Epithelial cell of proximal tubule (primary cell): ENCODE measurements around the gene MYO1B. TPM values are rescaled to one million over a fixed set of nuclear protein-coding genes. Genes with fewer than 3 reads are reported as not detected.

Experiments used
- DNase-seq: peaks from one replicate; pipeline ENCODE4 v3.0.0-alpha.2; 2011; ENCODE audit warnings: low read depth
- H3K4me3 ChIP-seq: 2 replicates; pipeline ENCODE4 v1.5.1; 2011; ENCODE audit warnings: low read depth, mild to moderate bottlenecking, low read length
- total RNA-seq: library from RNA; depleted of rRNA; stranded (reverse); fragments of >200 nt; gene quantifications from 2 replicates; pipeline ENCODE4 v1.2.3, GENCODE V29; 2015
- TF ChIP-seq, protein P1 (sequence below): conservative IDR thresholded peaks from 2 replicates; pipeline ENCODE4 v1.5.1; 2012; ENCODE audit warnings: low read depth, mild to moderate bottlenecking, low read length

MYO1B gene
- total RNA-seq, 1 donor from 2014 or later: 69.6 TPM

GRCh38 chr2:191252699-191253098, 7.5 kb downstream of the MYO1B start:
- TF ChIP-seq, protein P1, sequence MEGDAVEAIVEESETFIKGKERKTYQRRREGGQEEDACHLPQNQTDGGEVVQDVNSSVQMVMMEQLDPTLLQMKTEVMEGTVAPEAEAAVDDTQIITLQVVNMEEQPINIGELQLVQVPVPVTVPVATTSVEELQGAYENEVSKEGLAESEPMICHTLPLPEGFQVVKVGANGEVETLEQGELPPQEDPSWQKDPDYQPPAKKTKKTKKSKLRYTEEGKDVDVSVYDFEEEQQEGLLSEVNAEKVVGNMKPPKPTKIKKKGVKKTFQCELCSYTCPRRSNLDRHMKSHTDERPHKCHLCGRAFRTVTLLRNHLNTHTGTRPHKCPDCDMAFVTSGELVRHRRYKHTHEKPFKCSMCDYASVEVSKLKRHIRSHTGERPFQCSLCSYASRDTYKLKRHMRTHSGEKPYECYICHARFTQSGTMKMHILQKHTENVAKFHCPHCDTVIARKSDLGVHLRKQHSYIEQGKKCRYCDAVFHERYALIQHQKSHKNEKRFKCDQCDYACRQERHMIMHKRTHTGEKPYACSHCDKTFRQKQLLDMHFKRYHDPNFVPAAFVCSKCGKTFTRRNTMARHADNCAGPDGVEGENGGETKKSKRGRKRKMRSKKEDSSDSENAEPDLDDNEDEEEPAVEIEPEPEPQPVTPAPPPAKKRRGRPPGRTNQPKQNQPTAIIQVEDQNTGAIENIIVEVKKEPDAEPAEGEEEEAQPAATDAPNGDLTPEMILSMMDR: no peak
- no peak overlapping the region for H3K4me3 ChIP-seq
- DNase-seq: no peak

GRCh38 chr2:191253476-191253875, 8.3 kb downstream of the MYO1B start:
- no peak overlapping the region for H3K4me3 ChIP-seq
- TF ChIP-seq, protein P1: no peak
- no peak for DNase-seq

GRCh38 chr2:191255271-191255670, 10.1 kb downstream of the MYO1B start:
- TF ChIP-seq, protein P1: no peak
- DNase-seq: no peak
- H3K4me3 ChIP-seq: no peak overlapping the region

DNA sequence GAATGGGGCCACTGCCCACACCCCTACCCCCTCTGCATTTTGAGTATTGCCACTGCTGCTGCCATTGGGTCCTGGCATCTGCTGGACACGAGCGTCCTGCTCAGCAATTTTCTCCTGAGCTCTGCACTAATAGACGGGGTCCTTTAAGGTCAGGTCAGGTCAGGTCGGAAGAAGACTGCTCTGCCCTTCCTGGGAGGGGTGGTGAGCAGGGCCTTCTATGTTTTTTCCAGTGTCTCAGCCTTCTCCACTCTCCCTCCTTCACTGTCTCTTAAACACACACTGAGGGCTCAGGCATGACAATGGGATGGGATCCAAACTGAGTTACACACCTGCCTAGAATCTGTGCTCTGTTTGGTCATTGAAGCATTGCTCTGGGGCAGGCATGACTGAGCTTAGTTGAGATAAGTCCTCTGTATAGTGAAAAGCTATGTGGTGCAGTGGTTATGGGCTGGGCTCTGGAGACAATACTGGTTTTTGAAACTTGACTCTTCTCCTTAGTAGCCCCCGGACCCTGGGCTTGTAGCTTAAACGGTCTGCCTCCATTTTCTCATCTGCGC, 10.6 kb downstream of the MYO1B start:
- H3K4me3 ChIP-seq: no peak overlapping the region
- no peak for DNase-seq
- TF ChIP-seq, protein P1: no peak

GRCh38 chr2:191257934-191258333, 12.7 kb downstream of the MYO1B start:
- no peak overlapping the region for H3K4me3 ChIP-seq
- DNase-seq: no peak
- TF ChIP-seq, protein P1: no peak

DNA sequence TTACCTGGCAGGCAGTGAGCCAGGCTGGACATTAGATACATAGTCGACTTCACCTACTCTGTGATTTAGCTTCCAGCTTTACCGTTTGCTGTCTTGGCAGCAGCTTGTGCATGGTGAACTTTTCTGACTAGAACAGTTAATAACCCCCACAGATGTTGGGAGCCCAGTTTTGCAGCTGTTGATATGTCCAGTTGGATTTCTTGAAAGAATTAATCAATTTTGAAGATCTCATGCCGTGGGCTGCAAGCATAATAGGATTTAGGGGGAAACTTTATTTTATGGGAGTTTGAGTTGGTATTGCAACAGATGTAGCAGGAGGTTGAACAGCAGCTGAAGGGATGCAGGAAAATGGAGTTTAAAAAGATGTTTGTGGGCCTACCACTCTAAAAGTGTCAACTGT, 13.8 kb downstream of the MYO1B start:
- no peak for DNase-seq
- H3K4me3 ChIP-seq: no peak overlapping the region
- TF ChIP-seq, protein P1: no peak

DNA sequence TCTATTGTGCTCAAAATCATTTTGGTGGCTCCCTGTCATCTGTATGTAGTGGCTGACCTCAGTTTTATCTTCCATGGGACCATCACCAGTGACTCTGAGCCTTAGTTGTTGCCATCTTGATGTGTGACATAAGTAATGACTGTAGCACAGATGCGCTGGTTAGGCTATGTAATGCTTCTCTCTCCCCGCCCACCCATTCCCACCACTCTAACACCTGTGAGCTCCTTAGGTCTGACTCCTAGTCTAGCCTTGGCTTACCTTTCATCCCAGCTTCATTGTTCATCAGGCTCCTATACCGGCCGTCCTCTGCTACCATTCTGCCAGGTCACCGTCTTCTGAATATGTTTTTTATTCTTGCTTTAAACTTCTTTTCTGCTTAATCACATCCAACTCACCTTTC, 17.2 kb downstream of the MYO1B start:
- no peak overlapping the region for H3K4me3 ChIP-seq
- TF ChIP-seq, protein P1: no peak
- no peak for DNase-seq
